K562 (cell line): Measurements from ENCODE around the gene CUL5. TPM values are rescaled to one million over a fixed set of nuclear protein-coding genes. Genes with fewer than 3 reads are reported as not detected.
A peak's percentile ranks its signal among the peaks of the same experiment; 100 is the strongest.

Source experiments
- CBFA2T2 ChIP-seq: fragments of 450-650 bp; conservative IDR thresholded peaks from 2 replicates; pipeline ENCODE4 v1.6.1; 2017; ENCODE audit warnings: mild to moderate bottlenecking
- CBX8 ChIP-seq: fragments of 200-600 bp; sonication (generic); IDR thresholded peaks from 2 replicates; pipeline ENCODE4 v1.6.1; 2012; ENCODE audit warnings: borderline replicate concordance, mixed run types, low read depth, mild to moderate bottlenecking, moderate library complexity, mixed read lengths, low read length, control low read depth, inconsistent platforms; ENCODE audit not compliant: poor library complexity, severe bottlenecking; ENCODE audit errors: extremely low read depth
- EGR1 ChIP-seq: fragments of 450-650 bp; conservative IDR thresholded peaks from 2 replicates; pipeline ENCODE4 v1.6.1; 2017; ENCODE audit warnings: mild to moderate bottlenecking
- FOXM1 ChIP-seq, 2 experiments: fragments of 450-650 bp in 1 of 2; sonication (generic) in 1 of 2; formaldehyde crosslinking in 1 of 2; IDR thresholded peaks; 2 replicates each; pipeline versions ENCODE4 v1.6.1 to v1.9.0; 2017 to 2022; ENCODE audit warnings: low read depth in 2 of 2, mild to moderate bottlenecking in 2 of 2, missing genetic modification reagents in 1 of 2, moderate library complexity in 1 of 2
- GATAD2A ChIP-seq: fragments of 450-650 bp; IDR thresholded peaks from 2 replicates; pipeline ENCODE4 v1.6.1; 2017
- HES1 ChIP-seq: fragments of 450-650 bp; IDR thresholded peaks from 2 replicates; pipeline ENCODE4 v1.6.1; 2016; ENCODE audit warnings: low read depth, mild to moderate bottlenecking, moderate library complexity
- HNRNPLL ChIP-seq: fragments of 200-400 bp; formaldehyde crosslinking; IDR thresholded peaks from 2 replicates; pipeline ENCODE4 v1.6.1; 2017; ENCODE audit warnings: low read length, low read depth, mild to moderate bottlenecking; ENCODE audit not compliant: poor library complexity, severe bottlenecking
- MAFG ChIP-seq: fragments of 450-650 bp; conservative IDR thresholded peaks from 2 replicates; pipeline ENCODE4 v1.6.1; 2016; ENCODE audit warnings: missing genetic modification characterization, missing compliant biosample characterization
- MTA1 ChIP-seq: fragments of 450-650 bp; IDR thresholded peaks from 2 replicates; pipeline ENCODE4 v1.6.1; 2017; ENCODE audit warnings: borderline replicate concordance
- NFIC ChIP-seq: fragments of 450-650 bp; IDR thresholded peaks from 2 replicates; pipeline ENCODE4 v1.6.1; 2017; ENCODE audit warnings: mild to moderate bottlenecking, inconsistent platforms
- PATZ1 ChIP-seq: fragments of 250-450 bp; sonication (Bioruptor Pico); IDR thresholded peaks from 2 replicates; pipeline ENCODE4 v1.5.0; 2020; ENCODE audit warnings: mild to moderate bottlenecking, borderline replicate concordance
- RBM17 ChIP-seq: fragments of 200-400 bp; formaldehyde crosslinking; IDR thresholded peaks from 2 replicates; pipeline ENCODE4 v1.6.1; 2017; ENCODE audit warnings: low read depth, mild to moderate bottlenecking, low read length, borderline replicate concordance
- SETDB1 ChIP-seq: IDR thresholded peaks from one replicate; pipeline ENCODE4 v1.6.1; 2012; ENCODE audit warnings: low read length, control low read depth, inconsistent platforms
- SP1 ChIP-seq: sonication (generic); formaldehyde crosslinking; IDR thresholded peaks from 2 replicates; pipeline ENCODE4 v1.8.1; 2022; ENCODE audit warnings: mild to moderate bottlenecking, missing genetic modification reagents
- TAL1 ChIP-seq: fragments of 450-650 bp; IDR thresholded peaks from 2 replicates; pipeline ENCODE4 v1.6.1; 2016; ENCODE audit warnings: mild to moderate bottlenecking
- TEAD4 ChIP-seq, 2 experiments: sonication (generic) in 1 of 2; formaldehyde crosslinking in 1 of 2; IDR thresholded peaks; 2 replicates each; pipeline versions ENCODE4 v1.6.1 to v1.8.0; 2012 to 2022; ENCODE audit warnings: borderline replicate concordance in 1 of 2, inconsistent platforms in 1 of 2, low read length in 1 of 2, mild to moderate bottlenecking in 1 of 2, missing genetic modification reagents in 1 of 2
- TFAM ChIP-seq: fragments of 250-450 bp; sonication (Bioruptor Pico); conservative IDR thresholded peaks from 2 replicates; pipeline ENCODE4 v1.5.0; 2021; ENCODE audit warnings: mild to moderate bottlenecking, moderate library complexity
- TSC22D4 ChIP-seq: fragments of 450-650 bp; IDR thresholded peaks from 2 replicates; pipeline ENCODE4 v1.6.1; 2016; ENCODE audit warnings: missing genetic modification characterization, missing biosample characterization, control low read depth
- YBX1 ChIP-seq: fragments of 450-650 bp; IDR thresholded peaks from 2 replicates; pipeline ENCODE4 v1.7.1; 2016; ENCODE audit warnings: mild to moderate bottlenecking
- ZBED1 ChIP-seq: IDR thresholded peaks from 2 replicates; pipeline ENCODE4 v1.6.1; 2014
- ZNF311 ChIP-seq: fragments of 250-450 bp; sonication (Bioruptor Pico); IDR thresholded peaks from 2 replicates; pipeline ENCODE4 v1.4.0; 2020; ENCODE audit warnings: mild to moderate bottlenecking, moderate library complexity
- ZNF384 ChIP-seq: IDR thresholded peaks from 2 replicates; pipeline ENCODE4 v1.6.1; 2012; ENCODE audit warnings: low read depth, low read length, improper control_type of control experiment
- ZNF699 ChIP-seq: fragments of 250-450 bp; sonication (Bioruptor Pico); IDR thresholded peaks from 2 replicates; pipeline ENCODE4 v1.8.0; 2021; ENCODE audit warnings: mild to moderate bottlenecking, moderate library complexity; ENCODE audit not compliant: insufficient replicate concordance
- ZNF76 ChIP-seq: fragments of 250-450 bp; sonication (Bioruptor Pico); IDR thresholded peaks from 2 replicates; pipeline ENCODE4 v1.4.0; 2020; ENCODE audit warnings: mild to moderate bottlenecking, moderate library complexity, borderline replicate concordance
- polyA plus RNA-seq, 8 experiments: library from polyadenylated mRNA; depleted of rRNA in 4 of 8; stranded (reverse) in 5 of 8; unstranded in 3 of 8; fragments of >200 nt; fragmentation: Nextera tagmentation in 2 of 8; fragmentation: Illumina TruSeq in 1 of 8; extraction: Ambion mirVana in 2 of 8; extraction: Trizol in 1 of 8; gene quantifications; 2 replicates each; pipeline versions ENCODE4 v1.2.1 to v1.2.3, GENCODE V29; 2011 to 2014; ENCODE audit warnings: inconsistent platforms in 1 of 8, missing spikeins in 1 of 8
- total RNA-seq, 7 experiments: library from RNA; depleted of rRNA in 6 of 7; stranded (reverse); fragments of >200 nt in 6 of 7; fragmentation: Illumina TruSeq in 2 of 7; extraction: Trizol in 2 of 7; gene quantifications; 2 replicates each; pipeline versions ENCODE4 v1.2.1 to v1.2.3, GENCODE V29; 2011 to 2021; ENCODE audit warnings: low replicate concordance in 1 of 7
- TF ChIP-seq, protein P1 (sequence below): fragments of 450-650 bp; formaldehyde crosslinking; IDR thresholded peaks from 2 replicates; pipeline ENCODE4 v1.4.0; 2020; ENCODE audit warnings: mild to moderate bottlenecking, moderate library complexity

The CUL5 gene
- total and polyA plus RNA-seq, 9 of the 15 experiments (the other 6 are each of a cell fraction or from before 2014, with no cell fraction given) = 14.3 to 45.9 (median 23.0) TPM

- TF ChIP-seq YBX1 (no peak), MAFG (tag) (no peak), TFAM (CRISPR knock-in tag) (no peak), TSC22D4 (no peak), CBFA2T2 (peak; percentile 92), PATZ1 (CRISPR knock-in tag) (no peak), ZNF311 (CRISPR knock-in tag) (peak; percentile 63; the same call in 1 of the 2 replicates), NFIC (peak; percentile 57), TAL1 (no peak), EGR1 (peak; percentile 77), ZNF699 (no peak), ZNF76 (peak; percentile 62; the same call in 1 of the 2 replicates), HNRNPLL (peak; percentile 59), FOXM1 (IDR thresholded peaks at IDR 0.05; ENCODE audit: low read depth) (no peak), FOXM1 (CRISPR knock-in tag; IDR thresholded peaks at IDR 0.05; ENCODE audit: low read depth) (peak; percentile 85; the same call in 1 of the 2 replicates), GATAD2A (no peak), HES1 (no peak), ZNF384 (peak; percentile 46; the same call in 1 of the 2 replicates), TEAD4 (IDR thresholded peaks at IDR 0.05; ENCODE audit: low read length) (no peak; the same call in 1 of the 2 replicates), TEAD4 (CRISPR knock-in tag; IDR thresholded peaks at IDR 0.05; ENCODE audit: borderline replicate concordance) (peak; percentile 81; the same call in 1 of the 2 replicates), MTA1 (no peak), ZBED1 (no peak), RBM17 (no peak), SP1 (peak; percentile 81; the same call in 1 of the 2 replicates), CBX8 (no peak), SETDB1 (no peak)
- TF ChIP-seq, protein P1, sequence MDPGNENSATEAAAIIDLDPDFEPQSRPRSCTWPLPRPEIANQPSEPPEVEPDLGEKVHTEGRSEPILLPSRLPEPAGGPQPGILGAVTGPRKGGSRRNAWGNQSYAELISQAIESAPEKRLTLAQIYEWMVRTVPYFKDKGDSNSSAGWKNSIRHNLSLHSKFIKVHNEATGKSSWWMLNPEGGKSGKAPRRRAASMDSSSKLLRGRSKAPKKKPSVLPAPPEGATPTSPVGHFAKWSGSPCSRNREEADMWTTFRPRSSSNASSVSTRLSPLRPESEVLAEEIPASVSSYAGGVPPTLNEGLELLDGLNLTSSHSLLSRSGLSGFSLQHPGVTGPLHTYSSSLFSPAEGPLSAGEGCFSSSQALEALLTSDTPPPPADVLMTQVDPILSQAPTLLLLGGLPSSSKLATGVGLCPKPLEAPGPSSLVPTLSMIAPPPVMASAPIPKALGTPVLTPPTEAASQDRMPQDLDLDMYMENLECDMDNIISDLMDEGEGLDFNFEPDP = no peak
These were observed at the start of gene CUL5 (continued) for GRCh38 chr11:108008656-108009496.
